AG04449 (cell line): ENCODE data around the gene JPH2.

Experiments used
- CTCF ChIA-PET: fragments of 350-600 bp; formaldehyde crosslinking; extraction: SDS; loops from one replicate; lab custom pipeline; 2021; ENCODE audit warnings: antibody characterized with exemption; lab: Yijun Ruan, JAX
- POLR2A ChIA-PET: fragments of 400-600, 350-600 bp; formaldehyde crosslinking; extraction: SDS; loops from one replicate; lab custom pipeline; 2020; ENCODE audit warnings: antibody characterized with exemption, inconsistent platforms; lab: Yijun Ruan, JAX
- DNase-seq: peaks from one replicate; pipeline ENCODE4 v3.0.0-alpha.2; 2010; ENCODE audit warnings: low read depth, low spot score
- H3K4me3 ChIP-seq: 2 replicates; pipeline ENCODE4 v1.5.1; 2011; ENCODE audit warnings: low read depth, mild to moderate bottlenecking, control low read depth, low read length
- TF ChIP-seq, protein P1 (sequence below): IDR thresholded peaks from one replicate; pipeline ENCODE4 v1.5.1; 2011; ENCODE audit warnings: mild to moderate bottlenecking, moderate library complexity, low read length, control low read depth, inconsistent platforms; ENCODE audit not compliant: insufficient read depth; ENCODE audit errors: missing control alignments

JPH2 gene

DNA sequence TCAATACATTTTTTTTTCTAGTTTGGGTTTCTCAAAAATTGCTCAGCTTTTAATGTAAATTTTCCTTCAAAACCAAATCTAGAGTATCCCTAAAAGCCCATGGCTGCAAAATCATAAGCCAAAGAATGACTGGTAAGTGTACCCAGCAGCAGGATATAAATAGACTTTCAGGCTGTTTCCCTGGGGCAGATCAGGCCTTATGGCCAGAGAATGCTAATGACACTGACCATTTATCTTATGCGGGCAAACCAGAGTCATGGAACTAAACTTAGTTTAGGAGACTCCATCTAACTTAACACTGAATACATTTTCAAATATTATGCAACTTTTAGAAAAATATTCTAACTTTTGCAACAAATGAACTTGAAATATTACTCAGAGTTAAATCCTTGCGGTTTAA lies 16.2 kb upstream of the JPH2 start:
- no peak overlapping the region for H3K4me3 ChIP-seq
- DNase-seq: no peak
- TF ChIP-seq, protein P1, sequence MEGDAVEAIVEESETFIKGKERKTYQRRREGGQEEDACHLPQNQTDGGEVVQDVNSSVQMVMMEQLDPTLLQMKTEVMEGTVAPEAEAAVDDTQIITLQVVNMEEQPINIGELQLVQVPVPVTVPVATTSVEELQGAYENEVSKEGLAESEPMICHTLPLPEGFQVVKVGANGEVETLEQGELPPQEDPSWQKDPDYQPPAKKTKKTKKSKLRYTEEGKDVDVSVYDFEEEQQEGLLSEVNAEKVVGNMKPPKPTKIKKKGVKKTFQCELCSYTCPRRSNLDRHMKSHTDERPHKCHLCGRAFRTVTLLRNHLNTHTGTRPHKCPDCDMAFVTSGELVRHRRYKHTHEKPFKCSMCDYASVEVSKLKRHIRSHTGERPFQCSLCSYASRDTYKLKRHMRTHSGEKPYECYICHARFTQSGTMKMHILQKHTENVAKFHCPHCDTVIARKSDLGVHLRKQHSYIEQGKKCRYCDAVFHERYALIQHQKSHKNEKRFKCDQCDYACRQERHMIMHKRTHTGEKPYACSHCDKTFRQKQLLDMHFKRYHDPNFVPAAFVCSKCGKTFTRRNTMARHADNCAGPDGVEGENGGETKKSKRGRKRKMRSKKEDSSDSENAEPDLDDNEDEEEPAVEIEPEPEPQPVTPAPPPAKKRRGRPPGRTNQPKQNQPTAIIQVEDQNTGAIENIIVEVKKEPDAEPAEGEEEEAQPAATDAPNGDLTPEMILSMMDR: no peak
- POLR2A ChIA-PET: no interaction called here
- CTCF ChIA-PET: interaction anchor here (0.9 to 2.0 kb wide), 5 partner anchors 9 to 87 kb away, joined by 4 to 21 read pairs (median 5); no protein-coding TSS in a partner anchor

DNA sequence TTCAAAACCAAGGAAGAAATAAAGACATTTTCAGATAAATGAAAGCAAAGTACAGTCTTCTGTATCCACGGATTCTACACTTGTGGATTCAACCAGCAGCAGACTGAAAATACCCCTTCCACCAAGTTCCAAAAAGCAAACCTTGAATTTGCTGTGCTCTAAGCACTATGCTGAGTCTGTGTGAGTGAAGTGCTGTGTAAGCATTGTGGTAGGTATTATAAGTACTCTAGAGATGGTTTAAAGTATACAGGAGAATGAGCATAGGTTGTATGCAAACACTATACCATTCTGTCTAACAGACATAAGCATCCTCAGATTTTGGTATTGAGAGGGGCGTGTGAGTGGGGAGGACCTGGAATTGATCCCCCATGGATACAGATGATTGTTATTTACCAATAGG lies 14.0 kb upstream of the JPH2 start:
- TF ChIP-seq, protein P1: no peak
- POLR2A ChIA-PET: no interaction called here
- no peak for DNase-seq
- CTCF ChIA-PET: no interaction called here
- H3K4me3 ChIP-seq: no peak overlapping the region

DNA sequence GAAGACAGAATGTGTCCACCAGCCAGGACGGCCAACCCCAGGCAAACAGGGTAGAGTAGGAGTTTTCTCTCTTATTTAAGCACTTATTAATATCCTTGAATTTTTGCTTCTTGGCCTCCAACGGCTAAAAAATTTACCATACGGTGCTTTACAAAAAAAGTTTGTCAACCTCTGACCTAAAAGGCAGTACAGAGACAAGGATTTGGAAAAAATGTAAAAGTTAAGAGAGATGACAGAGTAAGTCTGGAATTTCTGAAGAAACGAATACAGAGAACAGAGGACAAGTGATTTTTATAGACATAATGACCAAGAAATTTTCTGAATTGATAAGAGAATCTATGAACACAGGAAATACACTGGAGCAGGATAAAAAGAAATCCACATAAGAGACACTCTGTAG lies 13.4 kb upstream of the JPH2 start:
- ChIA-PET POLR2A (no interaction called here), CTCF (interaction anchor here (1.3 to 6.4 kb wide), 3 partner anchors 12 to 85 kb away, joined by 4 to 115 read pairs (median 33); no protein-coding TSS in a partner anchor)
- no peak overlapping the region for H3K4me3 ChIP-seq
- DNase-seq: no peak
- TF ChIP-seq, protein P1: no peak

DNA sequence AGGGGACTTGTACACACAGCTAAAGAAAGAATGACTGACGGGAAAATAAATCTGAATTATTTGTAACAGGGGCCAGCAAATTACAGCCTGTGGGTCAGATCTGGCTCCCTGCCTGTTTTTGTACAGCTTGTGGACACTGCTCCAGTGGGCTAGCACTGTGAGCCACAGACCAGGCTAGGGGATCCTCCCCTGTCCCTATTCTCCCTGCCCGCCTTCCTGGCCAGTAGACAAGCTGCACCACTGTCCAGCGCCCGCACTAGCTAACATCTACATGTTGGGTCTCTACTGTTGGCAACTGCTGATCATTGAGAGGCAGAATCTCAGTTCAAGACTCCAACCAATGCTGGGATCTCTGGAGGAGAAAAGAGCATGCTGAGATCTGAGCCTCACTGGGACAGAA lies 12.9 kb upstream of the JPH2 start:
- ChIA-PET POLR2A (interaction anchor here (0.6 kb wide), 1 partner anchor 741 kb away, joined by 3 read pairs; no protein-coding TSS in a partner anchor), CTCF (interaction anchor here (1.3 to 6.4 kb wide), 3 partner anchors 11 to 85 kb away, joined by 4 to 115 read pairs (median 33); no protein-coding TSS in a partner anchor)
- TF ChIP-seq, protein P1: no peak
- no peak for DNase-seq
- H3K4me3 ChIP-seq: no peak overlapping the region

DNA sequence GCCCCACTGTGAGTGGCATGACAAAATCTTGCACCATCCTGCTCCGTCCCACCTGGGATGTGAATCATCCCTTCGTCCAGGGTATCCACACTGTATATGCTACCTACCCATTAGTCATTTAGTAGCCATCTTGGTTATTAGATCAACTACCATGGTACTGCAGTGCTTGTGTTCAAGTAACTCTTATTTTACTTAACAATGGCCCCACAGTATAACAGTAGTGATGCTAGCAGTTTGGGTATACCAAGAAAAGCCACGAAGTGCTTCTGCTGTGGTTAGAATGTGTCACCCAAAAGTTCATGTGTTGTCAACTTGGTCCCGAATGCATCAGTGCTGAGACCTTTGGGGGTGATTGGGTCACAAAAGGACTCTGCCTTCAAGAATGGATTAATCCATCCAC lies 11.9 kb upstream of the JPH2 start:
- ChIA-PET POLR2A (no interaction called here), CTCF (interaction anchor here (3.6 to 6.4 kb wide), 2 partner anchors 10 to 80 kb away, joined by 33 to 115 read pairs; no protein-coding TSS in a partner anchor)
- TF ChIP-seq, protein P1: no peak
- no peak for DNase-seq
- no peak overlapping the region for H3K4me3 ChIP-seq

DNA sequence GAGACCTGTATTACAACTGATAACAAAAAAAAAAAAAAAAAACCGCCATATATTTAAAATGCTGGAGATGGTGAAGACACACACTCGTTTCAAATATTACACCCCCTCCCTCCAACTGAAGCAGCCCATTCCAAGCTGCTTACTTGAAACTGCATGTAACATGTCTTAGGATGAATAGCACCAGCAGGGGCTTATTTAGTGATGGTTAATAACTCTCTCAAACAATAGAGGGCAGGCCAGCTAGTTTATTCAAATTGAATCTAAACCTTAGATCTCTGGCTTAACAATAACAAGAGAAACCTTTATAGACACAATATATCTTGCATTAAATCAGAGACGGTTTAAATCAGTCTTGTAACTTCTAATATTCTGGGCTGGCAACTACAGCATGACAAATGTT lies 9.3 kb upstream of the JPH2 start:
- POLR2A ChIA-PET: no interaction called here

More for the DNA sequence above, 9.3 kb upstream of the JPH2 start:
- TF ChIP-seq, protein P1: no peak
- DNase-seq: no peak
- CTCF ChIA-PET: interaction anchor here (0.7 to 6.4 kb wide), 7 partner anchors 11 to 275 kb away, joined by 3 to 115 read pairs (median 3); partner anchors contain the start of gene FITM2
- H3K4me3 ChIP-seq: no peak overlapping the region
